SU-DHL-6 (cell line): ENCODE measurements around the gene IPCEF1.

Experiments used
- H2AFZ ChIP-seq: fragments of 200-600 bp; sonication (generic); 2 replicates; pipeline ENCODE4 v1.6.1; 2014; ENCODE audit warnings: low read depth, mild to moderate bottlenecking, moderate library complexity, mixed read lengths, antibody characterized with exemption, low read length; ENCODE audit not compliant: severe bottlenecking
- H3F3A ChIP-seq: fragments of 200-600 bp; shearing (Covaris generic); 2 replicates; pipeline ENCODE4 v1.6.0; 2016; ENCODE audit warnings: antibody characterized with exemption, mild to moderate bottlenecking; ENCODE audit not compliant: insufficient read depth
- H3K27ac ChIP-seq: fragments of 200-600 bp; sonication (generic); 2 replicates; pipeline ENCODE4 v1.5.1; 2016; ENCODE audit warnings: low read depth, mild to moderate bottlenecking, low read length, moderate library complexity, mixed read lengths
- H3K27me3 ChIP-seq: fragments of 200-600 bp; sonication (generic), shearing (Covaris generic); 2 replicates; pipeline ENCODE4 v1.6.0; 2014; ENCODE audit warnings: mild to moderate bottlenecking, low read length
- H3K36me3 ChIP-seq: fragments of 200-600 bp; sonication (generic); 2 replicates; pipeline ENCODE4 v1.6.1; 2014; ENCODE audit warnings: mild to moderate bottlenecking, low read length, mixed read lengths
- H3K4me2 ChIP-seq: fragments of 300-600, 200-600 bp; shearing (Covaris generic), sonication (generic); 2 replicates; pipeline ENCODE4 v1.6.0; 2014; ENCODE audit warnings: low read length, low read depth, mild to moderate bottlenecking; ENCODE audit not compliant: poor library complexity, severe bottlenecking
- H3K4me3 ChIP-seq: fragments of 200-600 bp; sonication (generic); 2 replicates; pipeline ENCODE4 v1.5.1; 2014; ENCODE audit warnings: antibody characterized with exemption, low read length, mild to moderate bottlenecking, mixed read lengths; ENCODE audit not compliant: insufficient read depth, poor library complexity, severe bottlenecking
- H3K79me2 ChIP-seq: fragments of 200-600 bp; sonication (generic); 2 replicates; pipeline ENCODE4 v1.6.1; 2014; ENCODE audit warnings: mild to moderate bottlenecking, low read length, moderate library complexity; ENCODE audit not compliant: insufficient read depth
- H3K9ac ChIP-seq: fragments of 200-600 bp; sonication (generic); 2 replicates; pipeline ENCODE4 v1.7.0; 2014; ENCODE audit warnings: mild to moderate bottlenecking, low read length
- H3K9me2 ChIP-seq: fragments of 200-600 bp; sonication (generic); replicated peaks from 2 replicates; pipeline ENCODE4 v1.6.1; 2014; ENCODE audit warnings: low read length; ENCODE audit not compliant: insufficient read depth
- H3K9me3 ChIP-seq: fragments of 200-600 bp; sonication (generic); 2 replicates; pipeline ENCODE4 v1.6.1; 2014; ENCODE audit warnings: low read length, mixed read lengths; ENCODE audit not compliant: insufficient read depth
- H4K20me1 ChIP-seq: fragments of 200-600 bp; sonication (generic); 2 replicates; pipeline ENCODE4 v1.6.1; 2014; ENCODE audit warnings: low read depth, mild to moderate bottlenecking, antibody characterized with exemption, low read length, moderate library complexity, mixed read lengths
- EZH2phosphoT487 ChIP-seq: fragments of 200-600 bp; sonication (generic), shearing (Covaris generic); conservative IDR thresholded peaks from 2 replicates; pipeline ENCODE4 v1.6.1; 2018; ENCODE audit warnings: mild to moderate bottlenecking, antibody characterized with exemption, low read length, moderate library complexity, mixed read lengths
- TF ChIP-seq, protein P1 (sequence below): fragments of 200-600 bp; sonication (generic); IDR thresholded peaks from one replicate; pipeline ENCODE4 v1.5.1; 2017; ENCODE audit warnings: antibody characterized with exemption, mild to moderate bottlenecking, low read length, moderate library complexity; ENCODE audit not compliant: insufficient read depth, poor library complexity, severe bottlenecking

IPCEF1 gene

DNA sequence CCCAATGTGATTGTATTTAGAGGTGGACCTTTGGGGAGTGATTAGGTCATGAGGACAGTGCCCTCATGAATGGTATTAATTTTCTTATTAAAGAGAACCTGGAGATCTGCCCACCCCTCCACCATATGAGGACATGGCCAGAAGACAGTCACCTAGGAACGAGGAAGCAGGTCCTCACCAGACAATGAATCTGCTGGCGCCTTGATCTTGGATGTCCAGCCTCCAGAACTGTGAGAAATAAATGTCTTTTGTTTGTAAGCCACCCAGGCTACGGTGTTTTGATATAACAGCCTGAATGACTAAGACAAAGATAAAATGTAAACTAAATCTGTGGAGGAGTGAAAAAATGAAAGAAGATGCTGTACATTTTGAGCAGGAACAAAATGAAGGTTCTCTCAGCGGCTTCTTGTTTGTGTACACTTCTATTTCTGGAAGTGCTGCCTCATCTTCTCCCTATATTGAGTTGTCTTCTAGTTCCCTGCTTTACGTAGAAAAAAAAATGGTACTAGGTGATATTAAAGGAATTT lies 1.5 kb upstream of the IPCEF1 start:
- no peak overlapping the region for H3K27ac ChIP-seq
- no peaks in the 10 kb centered on the region for H3F3A ChIP-seq
- H3K9me2 ChIP-seq, result no peaks in the 10 kb centered on the region
- H2AFZ ChIP-seq, result no peak overlapping the region
- no peaks in the 10 kb centered on the region for H3K79me2 ChIP-seq
- no peak overlapping the region for H3K4me3 ChIP-seq
- H3K36me3 ChIP-seq, result no peaks in the 10 kb centered on the region
- 0 out of 2 replicates have a peak, but pooled peaks cover 4% of the 10 kb centered on the region for H3K27me3 ChIP-seq
- no peak overlapping the region for H3K9ac ChIP-seq
- H3K4me2 ChIP-seq, result no peak overlapping the region
- H3K9me3 ChIP-seq, result no peaks in the 10 kb centered on the region
- no peaks in the 10 kb centered on the region for H4K20me1 ChIP-seq
- TF ChIP-seq, protein P1, sequence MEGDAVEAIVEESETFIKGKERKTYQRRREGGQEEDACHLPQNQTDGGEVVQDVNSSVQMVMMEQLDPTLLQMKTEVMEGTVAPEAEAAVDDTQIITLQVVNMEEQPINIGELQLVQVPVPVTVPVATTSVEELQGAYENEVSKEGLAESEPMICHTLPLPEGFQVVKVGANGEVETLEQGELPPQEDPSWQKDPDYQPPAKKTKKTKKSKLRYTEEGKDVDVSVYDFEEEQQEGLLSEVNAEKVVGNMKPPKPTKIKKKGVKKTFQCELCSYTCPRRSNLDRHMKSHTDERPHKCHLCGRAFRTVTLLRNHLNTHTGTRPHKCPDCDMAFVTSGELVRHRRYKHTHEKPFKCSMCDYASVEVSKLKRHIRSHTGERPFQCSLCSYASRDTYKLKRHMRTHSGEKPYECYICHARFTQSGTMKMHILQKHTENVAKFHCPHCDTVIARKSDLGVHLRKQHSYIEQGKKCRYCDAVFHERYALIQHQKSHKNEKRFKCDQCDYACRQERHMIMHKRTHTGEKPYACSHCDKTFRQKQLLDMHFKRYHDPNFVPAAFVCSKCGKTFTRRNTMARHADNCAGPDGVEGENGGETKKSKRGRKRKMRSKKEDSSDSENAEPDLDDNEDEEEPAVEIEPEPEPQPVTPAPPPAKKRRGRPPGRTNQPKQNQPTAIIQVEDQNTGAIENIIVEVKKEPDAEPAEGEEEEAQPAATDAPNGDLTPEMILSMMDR, result no peak
- no peak for TF ChIP-seq EZH2phosphoT487

DNA sequence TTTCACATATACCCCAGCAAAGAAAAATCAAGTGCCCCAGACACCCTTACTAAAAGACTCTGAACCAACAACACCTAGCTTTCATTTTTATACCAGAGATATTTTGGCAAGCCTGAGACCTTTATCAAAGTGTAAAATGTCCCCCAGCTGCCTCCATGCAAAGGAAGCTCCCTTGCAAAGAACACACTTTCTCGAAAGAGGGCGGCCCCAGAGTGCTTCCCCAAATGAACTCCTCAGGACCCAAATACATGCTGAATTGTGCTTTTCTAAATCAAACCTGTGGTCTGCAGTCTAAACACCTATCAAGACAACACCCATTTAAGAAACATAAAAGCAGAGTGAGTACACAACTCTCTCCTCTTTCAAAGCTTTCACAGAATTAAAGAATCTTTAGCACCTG lies 490 bp downstream of the IPCEF1 start:
- Histone ChIP-seq H3F3A (no peaks in the 10 kb centered on the region), H3K9ac (no peak overlapping the region), H3K79me2 (no peaks in the 10 kb centered on the region), H4K20me1 (no peaks in the 10 kb centered on the region), H3K9me2 (no peaks in the 10 kb centered on the region), H3K27me3 (0 out of 2 replicates have a peak, but pooled peaks cover 4% of the 10 kb centered on the region), H2AFZ (no peak overlapping the region), H3K27ac (no peak overlapping the region), H3K9me3 (no peaks in the 10 kb centered on the region), H3K4me2 (no peak overlapping the region), H3K36me3 (no peaks in the 10 kb centered on the region), H3K4me3 (no peak overlapping the region)
- no peak for TF ChIP-seq EZH2phosphoT487

DNA sequence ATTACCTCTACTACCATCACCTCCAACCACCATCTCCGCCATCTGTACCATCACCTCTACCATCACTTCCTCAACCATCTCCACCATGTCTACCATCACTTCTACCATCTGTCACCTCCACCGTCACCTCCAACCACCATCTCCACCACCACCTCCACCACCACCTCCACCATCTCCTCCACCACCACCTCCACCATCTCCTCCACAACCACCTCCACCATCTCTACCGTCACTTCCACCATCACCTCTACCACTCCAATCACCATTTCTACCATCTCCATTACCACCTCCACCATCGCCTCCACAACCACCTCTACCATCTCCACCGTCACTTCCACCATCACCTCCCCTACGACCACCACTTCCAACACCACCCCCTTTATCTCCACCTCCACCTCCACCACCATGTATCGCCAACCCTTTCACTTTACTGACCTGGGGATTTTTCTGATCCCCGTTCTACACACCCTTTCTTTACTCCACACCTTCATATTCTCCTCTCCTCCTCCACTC lies 2.3 kb downstream of the IPCEF1 start:
- H3K27me3 ChIP-seq, result 0 out of 2 replicates have a peak, but pooled peaks cover 4% of the 10 kb centered on the region
- no peaks in the 10 kb centered on the region for H4K20me1 ChIP-seq
- no peak overlapping the region for H3K27ac ChIP-seq
- H3K36me3 ChIP-seq, result no peaks in the 10 kb centered on the region
- no peak overlapping the region for H2AFZ ChIP-seq
- no peak overlapping the region for H3K4me2 ChIP-seq
- H3K9me2 ChIP-seq, result no peaks in the 10 kb centered on the region
- no peaks in the 10 kb centered on the region for H3K9me3 ChIP-seq
- no peak overlapping the region for H3K9ac ChIP-seq
- H3K79me2 ChIP-seq, result no peaks in the 10 kb centered on the region
- no peak for TF ChIP-seq EZH2phosphoT487
- TF ChIP-seq, protein P1, result no peak
- H3K4me3 ChIP-seq, result no peak overlapping the region
- no peaks in the 10 kb centered on the region for H3F3A ChIP-seq

DNA sequence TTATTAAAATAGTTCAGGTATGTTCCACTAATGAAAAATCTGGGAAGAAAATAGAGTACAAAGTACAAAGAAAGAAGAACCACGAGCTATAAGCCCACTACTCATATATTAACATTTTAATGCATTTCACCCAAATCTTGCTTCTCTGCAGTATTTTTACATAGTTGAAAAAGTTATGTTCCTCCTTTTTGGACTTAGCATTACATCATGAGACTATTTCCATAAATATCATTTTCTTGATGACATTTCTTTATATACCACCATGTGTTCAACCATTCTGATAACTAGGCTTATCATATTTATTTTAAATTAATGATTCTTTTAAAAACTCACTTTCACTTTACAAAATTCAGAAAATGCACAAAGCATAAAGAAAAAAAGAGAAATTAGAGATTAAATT lies 3.0 kb downstream of the IPCEF1 start:
- H2AFZ ChIP-seq, result no peak overlapping the region
- H3K4me3 ChIP-seq, result no peak overlapping the region
- no peak overlapping the region for H3K9ac ChIP-seq
- H3K27me3 ChIP-seq, result 0 out of 2 replicates have a peak, but pooled peaks cover 4% of the 10 kb centered on the region
- no peaks in the 10 kb centered on the region for H3K36me3 ChIP-seq
- H3F3A ChIP-seq, result no peaks in the 10 kb centered on the region
- H3K27ac ChIP-seq, result no peak overlapping the region
- no peak for TF ChIP-seq EZH2phosphoT487
- TF ChIP-seq, protein P1, result no peak
- H3K9me2 ChIP-seq, result no peaks in the 10 kb centered on the region
- no peaks in the 10 kb centered on the region for H3K9me3 ChIP-seq
- H3K79me2 ChIP-seq, result no peaks in the 10 kb centered on the region
- no peaks in the 10 kb centered on the region for H4K20me1 ChIP-seq
- no peak overlapping the region for H3K4me2 ChIP-seq
